ENCODE data around the gene TXNRD1.
"Not testable (repeated sequence)": the region's sequence is repeated elsewhere in the genome, so short reads cannot be mapped to it uniquely, and the experiment has no call there.

The TXNRD1 gene

GRCh38 chr12:104237930-104238329 lies 22.4 kb downstream of the TXNRD1 start:
- DNase-seq (ENCODE audit: low spot score), result no peak

- no peak for DNase-seq (ENCODE audit: low spot score)
Measured at GRCh38 chr12:104242546-104243206, 27.1 kb downstream of the TXNRD1 start.

GRCh38 chr12:104243551-104243950 lies 28.0 kb downstream of the TXNRD1 start:
- DNase-seq (ENCODE audit: low spot score), result no peak

- DNase-seq (ENCODE audit: low spot score), result no peak
Measured at GRCh38 chr12:104243971-104244370, 28.4 kb downstream of the TXNRD1 start.

- no peak for DNase-seq (ENCODE audit: low spot score)
Measured at GRCh38 chr12:104247698-104248097, 32.1 kb downstream of the TXNRD1 start.

- peak; percentile 54 for DNase-seq (ENCODE audit: low spot score)
Measured at GRCh38 chr12:104248444-104248843, 32.9 kb downstream of the TXNRD1 start.

GRCh38 chr12:104249017-104249416 lies 33.4 kb downstream of the TXNRD1 start:
- DNase-seq (ENCODE audit: low spot score), result no peak

GRCh38 chr12:104249898-104250297 lies 34.3 kb downstream of the TXNRD1 start:
- DNase-seq (ENCODE audit: low spot score), result no peak

- DNase-seq (ENCODE audit: low spot score), result no peak
Measured at GRCh38 chr12:104250366-104251125, 35.0 kb downstream of the TXNRD1 start.

GRCh38 chr12:104257913-104258472 lies 42.4 kb downstream of the TXNRD1 start:
- no peak for DNase-seq (ENCODE audit: low spot score)

GRCh38 chr12:104258476-104259067 lies 43.0 kb downstream of the TXNRD1 start:
- DNase-seq (ENCODE audit: low spot score), result no peak

- no peak for DNase-seq (ENCODE audit: low spot score)
Measured at GRCh38 chr12:104263026-104263425, 47.4 kb downstream of the TXNRD1 start.

GRCh38 chr12:104263580-104264358 lies 48.2 kb downstream of the TXNRD1 start:
- DNase-seq (ENCODE audit: low spot score), result no peak

GRCh38 chr12:104265436-104265835 lies 49.9 kb downstream of the TXNRD1 start:
- not testable (repeated sequence) for DNase-seq (ENCODE audit: low spot score)

GRCh38 chr12:104272938-104273337 lies 57.4 kb downstream of the TXNRD1 start:
- no peak for DNase-seq (ENCODE audit: low spot score)

GRCh38 chr12:104273503-104273902 lies 57.9 kb downstream of the TXNRD1 start:
- DNase-seq (ENCODE audit: low spot score), result no peak

- DNase-seq (ENCODE audit: low spot score), result no peak
Measured at GRCh38 chr12:104274811-104275210, 59.2 kb downstream of the TXNRD1 start.

- DNase-seq (ENCODE audit: low spot score), result no peak
Measured at GRCh38 chr12:104275689-104276088, 60.1 kb downstream of the TXNRD1 start.

GRCh38 chr12:104276273-104277131 lies 60.9 kb downstream of the TXNRD1 start:
- DNase-seq (ENCODE audit: low spot score), result no peak

GRCh38 chr12:104279164-104279563 lies 63.6 kb downstream of the TXNRD1 start:
- DNase-seq (ENCODE audit: low spot score), result no peak

- no peak for DNase-seq (ENCODE audit: low spot score)
Measured at GRCh38 chr12:104280111-104280510, 64.5 kb downstream of the TXNRD1 start.
